Inferior parietal cortex (tissue), 1 donor: Measurements from ENCODE around the gene DMXL2.
"Not testable (repeated sequence)": the region's sequence is repeated elsewhere in the genome, so short reads cannot be mapped to it uniquely, and the experiment has no call there.

Source experiments
- DNase-seq: peaks from one replicate; pipeline ENCODE4 v3.0.0-alpha.2; 2016; ENCODE audit errors: extremely low spot score

Gene DMXL2

DNA sequence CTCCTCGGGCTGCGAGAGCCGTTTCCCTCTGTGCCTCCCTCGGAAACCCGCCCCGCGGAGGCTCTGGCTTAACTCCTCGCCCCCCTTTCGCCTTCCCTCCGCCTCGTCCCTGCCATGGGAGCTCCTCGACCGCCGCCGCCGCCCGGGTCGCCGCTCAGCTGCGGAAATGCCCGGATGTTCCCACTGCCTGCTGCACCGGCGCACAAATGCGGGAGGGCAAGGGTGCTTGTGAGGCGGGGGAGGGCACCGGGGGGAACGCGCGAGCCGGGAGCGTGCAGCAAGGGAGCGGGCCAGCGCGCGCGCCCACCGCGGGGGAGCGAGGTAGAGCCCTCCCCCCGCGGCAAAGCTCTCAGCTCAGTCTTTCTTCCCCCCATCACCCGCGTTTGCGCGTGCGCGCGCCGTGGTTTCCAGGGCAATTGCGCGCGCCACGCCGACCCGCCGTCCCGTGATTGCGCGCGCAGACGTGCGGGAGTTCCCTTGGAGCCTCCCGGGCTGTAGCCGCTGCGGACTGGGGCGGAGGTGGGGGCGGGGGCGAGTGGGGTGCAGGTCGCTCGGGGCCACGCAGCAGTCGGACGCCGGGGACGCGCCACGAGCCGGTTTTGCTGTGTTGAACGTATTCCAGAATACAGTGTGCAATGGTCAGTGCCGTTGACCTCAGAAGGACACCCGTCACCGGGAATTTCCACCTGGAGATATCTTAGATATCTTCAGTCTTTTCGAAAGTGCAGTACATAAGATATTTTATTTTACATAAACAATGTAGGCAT is at the start of gene DMXL2:
TSS of gene DMXL2 (minus strand) at position 168 of the 767 bp plus-strand sequence. CDS start 226 bp downstream, outside the sequence.
- DNase-seq = peak; percentile 86

- DNase-seq = no peak
Measured at GRCh38 chr15:51672155-51672687, 49.6 kb upstream of the DMXL2 start.

GRCh38 chr15:51669381-51669780 is 46.8 kb upstream of the DMXL2 start:
- DNase-seq = no peak

GRCh38 chr15:51668446-51668845 is 45.9 kb upstream of the DMXL2 start:
- no peak for DNase-seq

DNA sequence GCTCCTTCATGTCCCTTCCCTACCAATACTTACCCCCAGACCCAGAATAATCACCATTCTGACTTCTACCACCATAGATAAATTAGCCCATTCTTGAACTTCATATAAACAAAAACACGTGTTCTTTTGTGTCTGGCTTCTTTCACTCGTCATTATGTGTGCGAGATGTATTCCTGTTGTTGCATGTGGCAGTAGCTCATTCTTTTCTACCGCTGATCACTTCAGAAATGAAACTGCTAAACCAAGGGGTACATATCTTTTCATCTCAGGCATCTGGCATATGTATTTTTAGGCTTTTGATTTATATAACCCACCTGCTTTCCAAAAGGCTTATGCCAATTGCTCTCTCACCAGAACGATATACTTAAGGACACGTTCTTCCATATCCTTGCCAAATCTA is 44.9 kb upstream of the DMXL2 start:
- no peak for DNase-seq

DNA sequence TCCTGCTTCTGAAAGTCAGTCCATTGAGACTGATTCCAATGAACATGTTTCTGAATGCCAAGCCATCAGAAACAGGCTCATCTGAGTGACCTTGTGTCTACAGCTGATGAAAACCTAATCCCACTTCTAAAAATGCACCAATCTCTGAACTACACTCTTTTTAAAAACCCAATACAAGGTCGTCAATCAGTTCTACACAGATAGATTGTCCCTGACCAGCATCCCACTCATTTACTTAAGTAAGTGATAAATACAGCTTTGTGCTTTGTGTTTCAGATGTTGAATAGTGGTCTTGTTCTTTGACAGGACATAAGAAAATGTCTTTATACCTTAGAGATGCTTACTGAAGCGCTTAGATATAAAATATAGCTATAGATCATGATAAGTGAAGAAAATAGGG is 38.5 kb upstream of the DMXL2 start:
- DNase-seq = no peak

GRCh38 chr15:51658664-51659063 is 36.1 kb upstream of the DMXL2 start:
- DNase-seq = no peak

DNA sequence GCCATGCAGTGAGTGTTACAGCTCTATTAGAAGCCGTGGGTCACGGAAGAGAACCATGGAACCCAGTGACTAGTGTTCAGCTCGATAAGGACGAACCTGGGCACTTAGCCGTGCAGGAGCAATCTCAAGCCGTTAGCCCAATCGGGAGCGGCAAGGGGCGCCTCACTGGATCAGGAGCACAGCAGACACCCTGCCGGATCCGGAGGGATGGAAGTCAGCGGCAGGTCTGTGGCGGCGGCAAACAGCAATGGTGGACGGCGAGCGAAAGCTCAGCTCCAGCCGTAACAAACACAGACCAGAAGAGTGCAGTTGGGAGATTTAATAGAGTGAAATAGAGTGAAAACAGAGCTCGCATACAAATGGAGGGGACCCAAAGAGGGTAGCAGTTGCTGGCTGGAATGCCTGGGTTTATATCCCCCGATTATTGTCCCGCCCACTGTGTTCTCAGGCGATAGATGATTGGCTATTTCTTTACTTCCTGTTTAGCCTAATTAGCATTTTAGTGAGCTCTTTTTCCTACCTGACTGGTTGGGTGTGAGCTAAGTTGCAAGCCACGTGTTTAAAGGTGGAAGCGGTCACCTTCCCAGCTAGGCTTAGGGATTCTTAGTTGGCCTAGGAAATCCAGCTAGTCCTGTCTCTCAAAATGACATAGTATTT is 33.0 kb upstream of the DMXL2 start:
- DNase-seq = not testable (repeated sequence)

DNA sequence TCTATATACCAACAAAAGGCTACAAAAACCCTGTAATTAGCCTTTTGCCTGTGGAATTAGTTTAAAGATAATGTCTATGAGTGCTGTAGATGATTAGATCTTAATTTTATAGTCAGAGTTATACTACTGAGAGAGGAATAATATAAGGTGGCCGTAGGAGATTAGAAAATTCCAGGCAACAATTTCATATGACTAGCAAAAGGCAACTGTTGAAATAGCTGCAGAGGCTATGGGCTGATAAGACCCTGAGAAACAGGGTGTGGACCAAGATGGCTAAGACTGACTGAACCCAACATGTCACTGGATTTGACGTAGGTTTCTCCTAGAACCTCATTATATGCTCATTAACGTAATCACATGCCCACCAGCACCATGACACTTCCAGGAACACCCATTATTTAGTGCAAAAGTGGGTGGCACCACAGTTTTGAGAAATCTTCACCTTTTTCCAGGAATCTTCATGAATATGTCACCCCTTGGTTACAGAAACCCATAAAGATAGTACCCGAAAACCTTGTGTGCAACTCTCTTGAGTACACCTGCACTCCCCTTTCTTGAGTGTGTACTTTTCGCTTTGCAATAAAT is 29.6 kb upstream of the DMXL2 start:
- DNase-seq = no peak

GRCh38 chr15:51649659-51650521 is 27.3 kb upstream of the DMXL2 start:
- DNase-seq = peak; percentile 93

DNA sequence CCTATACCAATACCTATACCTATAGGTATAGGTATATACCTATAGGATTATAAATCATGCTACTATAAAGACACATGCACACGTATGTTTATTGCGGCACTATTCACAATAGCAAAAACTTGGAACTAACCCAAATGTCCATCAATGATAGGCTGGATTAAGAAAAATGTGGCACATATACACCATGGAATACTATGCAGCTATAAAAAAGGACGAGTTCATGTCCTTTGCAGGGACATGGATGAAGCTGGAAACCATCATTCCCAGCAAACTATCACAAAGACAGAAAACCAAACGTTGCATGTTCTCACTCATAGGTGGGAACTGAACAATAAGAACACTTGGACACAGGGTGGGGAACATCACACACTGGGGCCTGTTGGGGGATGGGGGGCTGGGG is 26.1 kb upstream of the DMXL2 start:
- DNase-seq = not testable (repeated sequence)

- not testable (repeated sequence) for DNase-seq
Measured at GRCh38 chr15:51648101-51648500, 25.5 kb upstream of the DMXL2 start.

DNA sequence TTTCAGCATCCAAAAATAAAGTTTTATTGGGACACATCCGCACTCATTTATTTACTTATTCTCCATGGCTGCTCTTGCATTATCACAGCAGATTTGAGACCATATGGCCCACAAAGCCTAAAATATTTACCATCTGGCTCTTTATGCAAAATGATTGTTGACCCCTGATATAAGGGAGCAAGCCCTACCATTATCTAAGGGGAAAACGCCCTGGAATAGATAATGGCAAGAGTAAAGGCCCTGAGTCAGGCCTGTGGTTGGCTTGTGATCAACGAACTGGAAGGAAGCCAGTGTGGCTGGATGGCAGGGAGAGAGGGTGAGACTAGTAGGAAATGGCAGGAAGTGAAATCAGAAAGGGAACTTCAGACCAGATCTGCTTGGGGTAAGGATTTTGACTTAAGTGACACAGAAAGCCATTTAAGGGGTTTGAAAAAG is 24.6 kb upstream of the DMXL2 start:
- peak; percentile 60 for DNase-seq

DNA sequence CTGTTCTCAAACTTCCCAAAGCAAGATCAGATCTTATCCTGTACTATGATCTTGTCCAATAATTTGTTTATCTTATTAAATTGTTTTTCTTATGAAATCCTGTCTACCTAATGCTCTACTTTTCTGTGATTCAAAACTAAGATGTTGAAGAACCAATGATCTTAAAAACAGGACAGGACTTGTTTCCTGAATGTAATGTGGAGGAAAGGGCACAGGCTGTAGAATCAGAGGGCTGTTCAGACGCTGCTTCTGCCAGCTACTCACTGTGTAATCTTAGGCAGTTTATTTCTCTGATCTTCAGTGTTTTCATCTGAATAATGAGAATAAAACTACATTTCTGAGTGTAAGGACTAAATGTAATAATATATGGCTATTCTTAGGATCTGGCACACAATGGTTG is 20.1 kb upstream of the DMXL2 start:
- no peak for DNase-seq

- no peak for DNase-seq
Measured at GRCh38 chr15:51641490-51642130, 19.0 kb upstream of the DMXL2 start.

DNA sequence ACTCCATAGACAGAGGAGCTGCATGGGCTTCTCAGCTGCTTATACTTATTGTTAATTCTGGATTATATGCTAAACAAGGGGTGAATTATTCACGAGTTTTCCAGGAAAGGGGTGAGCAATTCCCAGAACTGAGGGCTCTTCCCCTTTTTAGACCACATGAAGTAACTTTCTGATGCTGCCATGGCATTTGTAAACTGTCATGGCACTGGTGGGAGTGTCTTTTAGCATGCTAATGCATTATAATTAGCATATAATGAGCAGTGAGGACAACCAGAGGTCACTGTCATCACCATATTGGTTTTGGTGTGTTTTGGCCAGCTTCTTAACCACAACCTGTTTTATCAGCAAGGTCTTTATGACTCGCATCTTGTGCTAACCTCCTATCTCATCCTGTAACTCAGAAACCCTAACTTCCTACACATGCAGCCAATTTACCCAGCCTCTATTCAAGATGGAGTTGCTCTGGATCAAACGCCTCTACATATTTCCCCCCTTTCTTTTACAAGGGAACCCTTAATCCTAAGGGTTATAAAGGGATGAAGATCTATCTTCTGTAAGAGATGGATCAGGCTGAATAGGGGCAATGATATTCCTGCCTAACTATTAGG is 12.1 kb upstream of the DMXL2 start:
- no peak for DNase-seq

GRCh38 chr15:51629612-51630011 is 7.0 kb upstream of the DMXL2 start:
- no peak for DNase-seq

- no peak for DNase-seq
Measured at GRCh38 chr15:51625236-51625635, 2.7 kb upstream of the DMXL2 start.

- DNase-seq = no peak
Measured at GRCh38 chr15:51624022-51624421, 1.5 kb upstream of the DMXL2 start.

DNA sequence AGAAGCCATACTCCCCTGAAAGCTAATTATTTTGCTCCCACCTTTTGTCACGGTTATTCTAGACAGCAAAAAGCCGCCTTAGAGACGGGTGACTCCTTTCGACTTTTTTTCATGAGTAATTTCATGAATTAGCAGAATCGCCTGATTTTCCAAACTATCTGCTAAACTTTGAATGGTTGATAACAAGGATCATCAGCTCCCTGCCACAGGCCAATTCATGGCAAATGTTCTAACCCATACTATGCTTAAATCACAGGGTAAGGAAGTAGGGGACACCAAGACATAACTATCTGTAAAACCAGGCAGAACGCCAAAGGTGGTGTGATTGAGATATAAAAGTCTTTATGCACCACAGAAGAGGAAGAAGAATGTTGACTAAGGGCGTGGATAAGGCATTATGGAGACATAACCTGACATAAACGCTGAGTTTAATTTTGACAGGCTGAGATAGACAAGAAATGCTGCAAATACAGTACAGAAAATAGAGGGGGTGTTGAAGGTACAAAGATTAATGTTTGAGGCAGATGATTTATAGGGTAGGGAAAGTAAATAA is 891 bp upstream of the DMXL2 start:
- DNase-seq = peak; percentile 51
